Measurements from ENCODE around the gene MPO.

Gene MPO

GRCh38 chr17:58246104-58246740 is 34.5 kb downstream of the MPO start:
- ATAC-seq: no peak
- TF ChIP-seq ZNF70 (CRISPR knock-in tag; IDR thresholded peaks at IDR 0.05) (no peak), TCF4 (CRISPR knock-in tag; IDR thresholded peaks at IDR 0.05; ENCODE audit: borderline replicate concordance) (no peak), OSR1 (CRISPR knock-in tag; IDR thresholded peaks at IDR 0.05) (no peak), CSDC2 (CRISPR knock-in tag; IDR thresholded peaks at IDR 0.05) (no peak), SNAI2 (CRISPR knock-in tag; IDR thresholded peaks at IDR 0.05) (no peak), ARNTL (CRISPR knock-in tag; IDR thresholded peaks at IDR 0.05; ENCODE audit: borderline replicate concordance, low read depth) (no peak)

- TF ChIP-seq TCF4 (CRISPR knock-in tag; IDR thresholded peaks at IDR 0.05; ENCODE audit: borderline replicate concordance) (no peak), ZNF8 (CRISPR knock-in tag; IDR thresholded peaks at IDR 0.05) (no peak)
- no peak for ATAC-seq
Observed at GRCh38 chr17:58245428-58246103, 35.2 kb downstream of the MPO start.

GRCh38 chr17:58244963-58245362 is 35.8 kb downstream of the MPO start:
- no peak for TF ChIP-seq CSRNP3 (CRISPR knock-in tag; IDR thresholded peaks at IDR 0.05)
- TF ChIP-seq ESRRG (CRISPR knock-in tag; IDR thresholded peaks at IDR 0.05): no peak
- no peak for TF ChIP-seq CSDC2 (CRISPR knock-in tag; IDR thresholded peaks at IDR 0.05)
- TF ChIP-seq ZFP30 (CRISPR knock-in tag; IDR thresholded peaks at IDR 0.05): no peak
- TF ChIP-seq ZNF565 (CRISPR knock-in tag; conservative IDR thresholded peaks at IDR 0.05; ENCODE audit: low read depth): no peak
- TF ChIP-seq SNAI2 (CRISPR knock-in tag; IDR thresholded peaks at IDR 0.05): no peak
- TF ChIP-seq ZNF70 (CRISPR knock-in tag; IDR thresholded peaks at IDR 0.05): no peak
- TF ChIP-seq ARNTL (CRISPR knock-in tag; IDR thresholded peaks at IDR 0.05; ENCODE audit: borderline replicate concordance, low read depth): no peak
- TF ChIP-seq ISL1 (CRISPR knock-in tag; IDR thresholded peaks at IDR 0.05): no peak
- no peak for TF ChIP-seq GLIS3 (CRISPR knock-in tag; IDR thresholded peaks at IDR 0.05)
- TF ChIP-seq RARB (CRISPR knock-in tag; IDR thresholded peaks at IDR 0.05): no peak
- no peak for ATAC-seq

GRCh38 chr17:58242171-58242784 is 38.5 kb downstream of the MPO start:
- TF ChIP-seq ZFP3 (CRISPR knock-in tag; IDR thresholded peaks at IDR 0.05): no peak
- ATAC-seq: no peak

- TF ChIP-seq ZFP3 (CRISPR knock-in tag; IDR thresholded peaks at IDR 0.05): peak; percentile 84
- TF ChIP-seq ZFP30 (CRISPR knock-in tag; IDR thresholded peaks at IDR 0.05): no peak
- ATAC-seq: no peak
Observed at GRCh38 chr17:58239987-58240386, 40.7 kb downstream of the MPO start.

GRCh38 chr17:58238147-58238634 is 42.5 kb downstream of the MPO start, which contains the start of gene LPO:
TSS of gene LPO (plus strand) at chr17:58238584. CDS start at chr17:58242980, 4,396 bp downstream.
- no peak for TF ChIP-seq PPARA (CRISPR knock-in tag; IDR thresholded peaks at IDR 0.05; ENCODE audit: borderline replicate concordance)
- no peak for ATAC-seq

GRCh38 chr17:58236394-58236793 is 44.3 kb downstream of the MPO start:
- TF ChIP-seq TCF4 (CRISPR knock-in tag; IDR thresholded peaks at IDR 0.05; ENCODE audit: borderline replicate concordance) (no peak), TSHZ2 (CRISPR knock-in tag; IDR thresholded peaks at IDR 0.05) (no peak), ISL1 (CRISPR knock-in tag; IDR thresholded peaks at IDR 0.05) (no peak), CSDC2 (CRISPR knock-in tag; IDR thresholded peaks at IDR 0.05) (no peak), RARB (CRISPR knock-in tag; IDR thresholded peaks at IDR 0.05) (no peak)
- no peak for ATAC-seq

Measured in SK-N-SH treated with all-trans-retinoic acid at 6 μM for 48 hours (cell line).